ENCODE data around the gene DUOXA1.

The DUOXA1 gene, protein sequence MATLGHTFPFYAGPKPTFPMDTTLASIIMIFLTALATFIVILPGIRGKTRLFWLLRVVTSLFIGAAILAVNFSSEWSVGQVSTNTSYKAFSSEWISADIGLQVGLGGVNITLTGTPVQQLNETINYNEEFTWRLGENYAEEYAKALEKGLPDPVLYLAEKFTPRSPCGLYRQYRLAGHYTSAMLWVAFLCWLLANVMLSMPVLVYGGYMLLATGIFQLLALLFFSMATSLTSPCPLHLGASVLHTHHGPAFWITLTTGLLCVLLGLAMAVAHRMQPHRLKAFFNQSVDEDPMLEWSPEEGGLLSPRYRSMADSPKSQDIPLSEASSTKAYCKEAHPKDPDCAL

DNA sequence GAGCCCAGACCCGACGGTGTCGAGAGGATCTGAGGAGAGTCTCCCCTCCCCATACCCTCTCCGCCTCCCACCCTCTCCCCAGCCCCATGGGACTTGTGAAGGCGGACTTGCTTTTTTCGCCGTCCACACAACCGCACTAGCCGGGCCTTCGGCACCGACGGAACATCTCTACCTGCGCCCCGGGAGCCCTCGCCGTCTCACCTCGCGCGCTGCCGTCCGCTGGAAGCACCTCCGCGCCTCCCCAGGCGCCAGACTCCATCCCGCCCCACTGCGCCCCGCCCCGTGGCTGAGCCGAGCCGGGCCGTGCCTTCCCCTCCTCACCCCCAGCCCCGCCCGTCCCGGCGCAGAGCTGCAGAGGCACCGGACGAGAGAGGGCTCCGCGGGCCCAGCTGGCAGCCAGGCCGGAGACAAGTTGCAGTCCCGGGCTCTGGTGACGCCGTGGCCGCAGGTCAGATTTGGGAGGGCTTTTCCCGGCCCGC lies at the start of gene DUOXA1, which contains the start of gene DUOX1:
Gene DUOXA1 (minus strand): TSS at position 229 of the 479 bp plus-strand sequence. CDS start 6,865 bp downstream, outside the sequence.
Gene DUOX1 (plus strand): TSS at position 344 of the 479 bp plus-strand sequence. CDS start 1,973 bp downstream, outside the sequence.
- no peak for DNase-seq

DNA sequence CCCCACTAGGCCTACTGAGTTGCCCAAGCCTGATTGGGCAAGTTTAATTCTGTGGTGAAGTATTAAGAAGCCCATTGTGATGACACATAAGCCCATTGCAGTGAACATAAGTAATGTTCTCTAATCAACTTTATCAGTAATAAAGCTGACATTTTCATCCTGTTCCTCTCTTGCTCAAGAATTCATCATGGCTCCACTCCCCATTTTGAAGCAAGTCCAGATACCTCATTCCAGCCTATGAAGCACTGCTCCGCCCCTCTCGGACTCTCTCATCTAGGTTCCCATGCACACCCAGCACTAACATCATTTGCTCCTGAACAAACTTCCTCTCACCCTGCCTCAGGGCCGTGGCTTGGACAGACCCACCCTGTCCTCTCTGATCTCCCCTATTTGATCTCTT lies 47.6 kb upstream of the DUOXA1 start:
- no peak for DNase-seq

DNA sequence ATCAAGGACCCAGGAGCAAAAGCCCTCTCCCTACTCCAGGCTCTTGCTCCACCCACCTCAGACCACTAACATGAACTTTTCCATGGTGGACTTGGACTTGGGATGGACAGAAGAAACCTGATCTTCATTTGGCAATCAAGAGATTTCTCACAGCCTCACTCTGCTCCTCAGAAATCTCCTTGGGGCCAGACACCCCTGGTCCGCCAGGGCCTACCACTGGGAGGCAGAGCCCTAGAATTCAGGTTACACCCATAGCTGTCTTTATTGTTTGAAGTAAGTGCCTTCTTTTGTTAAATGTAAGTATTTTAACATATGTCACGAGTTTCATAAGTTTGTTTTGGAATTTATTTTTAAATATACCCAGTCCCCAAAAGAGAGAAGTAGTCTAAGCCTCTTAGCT lies 44.9 kb upstream of the DUOXA1 start:
- no peak for DNase-seq

DNA sequence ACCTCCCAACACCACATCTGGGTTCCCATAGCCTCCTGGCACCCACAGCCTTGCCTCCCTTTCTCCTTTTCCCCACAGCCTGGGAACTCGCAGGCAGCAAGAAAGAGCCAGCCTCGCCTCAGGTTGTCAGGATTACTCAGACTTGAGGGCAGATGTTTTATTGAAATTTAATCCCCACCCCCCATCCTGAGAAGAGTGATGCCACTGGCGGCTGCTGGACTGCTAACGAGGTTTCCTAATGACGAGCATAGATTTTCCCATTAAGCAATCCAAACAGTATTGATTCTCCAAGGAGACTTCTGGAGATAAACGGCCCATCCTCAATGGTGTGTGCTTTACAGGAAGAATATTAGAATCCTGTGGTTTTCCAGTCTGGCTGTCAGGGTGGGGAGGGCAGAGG lies 44.4 kb upstream of the DUOXA1 start:
- DNase-seq, result no peak

DNA sequence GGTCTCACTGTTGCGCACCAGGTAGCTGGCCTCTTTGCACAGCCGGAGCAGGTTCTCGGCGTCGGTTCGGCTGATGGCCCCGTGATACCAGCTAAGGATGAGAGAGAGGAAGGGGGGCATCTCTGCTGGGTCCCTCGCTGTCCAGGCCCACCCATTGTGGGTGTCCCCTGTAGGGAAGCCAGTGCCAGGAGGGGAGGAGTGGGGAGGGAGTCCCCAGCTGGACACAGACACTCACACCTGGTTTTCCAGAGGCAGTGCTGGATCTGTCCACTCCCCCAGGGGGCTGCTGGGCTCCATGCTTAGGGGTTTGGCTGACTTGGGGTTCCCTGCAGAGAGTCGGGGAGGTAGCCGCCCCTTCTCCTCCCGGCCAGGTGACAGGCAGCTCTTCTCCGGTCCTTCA lies 42.2 kb upstream of the DUOXA1 start:
- no peak for DNase-seq

DNA sequence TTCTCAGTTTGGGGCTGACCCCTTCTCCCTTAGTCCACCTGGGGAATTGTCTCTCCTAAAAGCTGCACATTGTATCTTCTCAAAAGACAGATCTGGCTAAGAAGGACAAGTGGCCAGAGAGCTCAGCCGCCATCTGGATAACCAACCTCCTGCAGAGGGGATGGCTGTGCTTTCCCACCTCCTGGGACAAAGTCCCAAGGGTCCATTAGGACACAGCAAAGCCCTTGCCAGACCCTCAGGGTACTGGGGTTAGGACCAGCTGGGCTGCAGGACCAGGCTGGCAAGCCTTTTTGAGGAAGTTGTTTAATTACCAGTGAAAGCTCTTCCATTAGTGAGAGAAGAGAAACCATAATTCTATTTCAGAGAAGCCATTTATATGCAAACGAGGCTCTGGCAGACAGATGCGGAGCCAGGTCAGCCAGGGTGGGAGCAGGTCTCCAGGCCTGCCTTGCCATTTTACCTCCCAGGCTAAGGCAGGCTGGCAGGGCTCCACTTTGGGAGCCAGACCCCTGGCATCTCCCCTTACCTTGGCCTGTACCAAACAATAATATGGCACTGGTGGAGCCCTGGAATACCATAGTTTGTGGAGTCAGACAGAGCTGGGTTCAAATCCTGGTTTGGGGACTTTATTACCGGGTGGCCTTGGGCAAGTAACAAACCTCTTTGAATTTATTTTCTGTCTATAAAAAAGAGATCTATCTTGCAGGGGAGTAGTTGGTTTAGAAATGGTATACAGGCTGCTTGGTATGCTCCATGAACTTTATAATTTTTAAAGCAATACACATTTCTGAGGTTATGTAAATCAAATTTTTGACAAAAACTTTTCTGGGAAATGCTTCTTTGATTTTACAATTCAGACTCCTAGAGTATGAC lies 40.2 kb upstream of the DUOXA1 start:
- peak; percentile 39 for DNase-seq

DNA sequence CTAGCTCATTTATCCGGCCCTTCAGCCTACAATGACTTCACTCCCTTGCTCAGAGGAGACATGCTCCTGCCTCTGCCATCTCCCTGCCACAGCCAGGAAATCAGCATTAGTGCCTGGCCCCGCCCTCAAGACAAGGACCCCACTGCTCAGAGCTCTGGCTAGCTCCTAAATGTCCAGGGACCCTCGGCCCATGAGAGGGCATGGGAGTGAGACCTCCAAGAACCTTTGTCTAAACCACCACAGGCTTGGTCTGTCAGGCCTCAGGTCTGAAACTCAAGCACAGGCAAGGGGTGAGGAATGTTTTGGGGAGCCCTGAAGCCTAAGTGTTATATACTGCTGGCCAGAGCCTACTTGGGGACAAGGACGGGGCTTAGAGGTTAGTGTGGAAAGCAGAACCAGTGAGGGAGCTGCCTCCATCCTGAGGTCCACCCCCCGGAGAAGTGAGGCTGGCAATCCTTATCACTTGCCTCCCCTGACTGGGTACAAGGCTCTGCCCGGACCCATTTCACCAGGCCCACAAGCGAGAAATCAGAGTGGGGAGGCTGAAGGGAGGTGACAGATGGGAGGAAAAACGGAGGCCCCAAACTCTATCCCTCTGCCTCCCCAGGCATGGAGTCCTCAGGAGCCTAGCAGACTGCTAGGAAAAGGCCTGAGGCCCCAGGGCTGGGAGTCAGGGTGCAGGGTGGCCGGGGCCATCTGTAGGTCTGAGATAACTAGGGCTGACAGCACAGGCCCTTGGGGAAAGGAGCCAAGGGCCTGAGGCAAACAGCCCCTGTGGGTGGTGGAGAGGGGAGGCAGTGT lies 39.3 kb upstream of the DUOXA1 start:
- no peak for DNase-seq

DNA sequence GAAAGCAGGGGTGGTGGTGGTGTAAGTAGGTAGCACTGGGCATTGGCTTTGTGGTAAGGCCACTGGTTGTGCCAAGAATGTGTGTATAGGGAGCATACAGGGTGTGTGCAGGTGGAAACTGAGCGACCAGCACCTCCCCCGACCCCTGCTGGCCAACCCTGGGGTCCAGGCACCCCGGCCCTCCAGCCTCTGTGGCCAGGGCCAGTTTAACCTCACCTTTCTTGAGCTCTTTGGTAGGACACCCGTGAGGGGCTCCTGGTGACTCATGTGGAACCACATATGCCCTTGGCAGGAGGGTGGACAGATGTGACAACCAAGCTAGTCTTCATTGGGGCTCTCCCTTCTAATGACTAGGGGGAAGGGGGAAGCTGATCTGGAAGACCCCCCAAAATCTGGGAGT lies 38.6 kb upstream of the DUOXA1 start:
- no peak for DNase-seq

DNA sequence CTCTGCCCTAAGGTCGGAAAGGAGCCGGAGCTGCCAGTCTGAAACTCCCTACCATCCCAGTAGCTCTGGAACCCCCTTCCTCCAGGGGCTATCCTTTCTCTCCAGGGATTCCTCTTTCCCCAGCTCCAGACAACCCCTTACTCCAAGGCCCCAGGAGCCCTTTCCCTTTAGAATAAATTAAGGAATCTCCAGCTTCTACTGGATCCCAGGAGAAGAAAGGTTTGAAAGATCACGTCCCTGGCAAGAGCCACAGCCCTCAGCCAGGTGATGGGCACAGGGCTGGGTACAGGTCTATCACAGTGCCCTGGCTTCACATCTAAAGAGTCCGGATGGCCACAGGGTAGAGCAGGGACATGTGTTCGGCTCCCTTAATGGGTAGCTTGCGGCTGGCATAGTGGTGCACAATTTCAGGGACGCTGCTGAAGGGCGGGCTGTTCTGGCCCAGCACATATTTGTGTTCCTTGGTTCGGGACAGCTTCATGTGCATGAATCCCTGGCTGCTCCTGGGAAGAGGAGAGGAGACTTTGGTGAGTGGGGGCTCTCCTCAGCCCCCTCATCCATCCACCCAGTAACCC lies 38.0 kb upstream of the DUOXA1 start:
- no peak for DNase-seq

DNA sequence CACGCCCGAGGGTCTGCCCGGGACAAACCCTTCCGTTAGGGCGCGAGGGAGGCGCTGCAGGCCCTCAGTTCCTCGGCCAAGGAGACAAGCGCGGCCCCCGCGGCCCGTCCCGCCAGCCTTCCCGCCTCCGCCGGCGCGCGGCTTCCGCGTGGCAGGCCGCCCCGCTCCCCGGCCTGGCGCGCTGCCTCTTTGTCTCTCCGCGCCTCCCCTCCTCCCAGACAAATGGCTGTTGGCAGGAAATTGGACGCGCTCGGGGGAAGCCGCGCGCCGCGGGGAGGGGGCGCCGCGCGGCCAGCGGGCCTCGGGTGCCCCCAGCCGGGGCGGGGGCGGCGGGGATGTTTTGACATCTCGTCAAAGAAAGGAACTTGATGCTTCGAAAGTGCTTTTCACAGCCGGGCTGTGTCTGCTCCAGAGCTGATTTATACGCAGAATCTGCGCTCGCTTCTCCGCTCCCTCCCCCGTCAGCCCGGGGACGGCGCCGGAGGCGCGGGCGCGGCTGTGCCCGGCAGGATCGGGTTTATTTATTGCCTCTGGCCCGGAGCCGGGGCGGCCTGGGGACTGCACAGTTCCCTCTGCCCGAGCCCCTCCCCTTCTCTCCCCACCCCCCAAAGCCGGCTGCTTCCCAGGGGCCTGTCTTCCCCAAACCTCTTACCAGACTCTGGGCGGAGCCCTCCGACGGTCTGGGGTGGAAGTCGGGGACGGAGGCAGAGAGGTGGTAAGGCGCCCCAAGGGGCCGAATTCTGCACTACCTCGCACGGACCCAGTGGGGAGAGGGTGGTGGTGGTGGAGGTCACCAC lies 37.4 kb upstream of the DUOXA1 start:
- DNase-seq, result peak; percentile 56

DNA sequence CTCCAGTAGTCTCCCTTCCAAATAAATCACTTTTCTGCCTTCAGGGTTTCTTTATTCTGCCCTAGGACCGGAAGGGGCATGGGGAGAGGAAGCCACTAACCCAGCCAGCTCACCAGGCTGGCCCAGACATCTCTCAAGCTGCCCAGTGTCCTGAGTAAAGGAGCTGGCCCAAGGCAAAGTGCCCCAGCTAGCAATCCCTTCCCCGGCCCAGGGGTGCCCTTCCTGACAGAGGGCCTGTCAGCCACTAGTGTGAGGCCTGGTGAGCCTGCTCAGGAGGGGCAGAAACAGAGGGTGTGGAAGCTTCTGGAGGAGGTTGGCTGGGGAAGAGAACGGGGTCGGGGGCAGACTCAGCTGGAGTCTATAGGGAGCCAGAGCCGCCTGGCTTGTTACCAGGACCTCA lies 35.9 kb upstream of the DUOXA1 start:
- no peak for DNase-seq

DNA sequence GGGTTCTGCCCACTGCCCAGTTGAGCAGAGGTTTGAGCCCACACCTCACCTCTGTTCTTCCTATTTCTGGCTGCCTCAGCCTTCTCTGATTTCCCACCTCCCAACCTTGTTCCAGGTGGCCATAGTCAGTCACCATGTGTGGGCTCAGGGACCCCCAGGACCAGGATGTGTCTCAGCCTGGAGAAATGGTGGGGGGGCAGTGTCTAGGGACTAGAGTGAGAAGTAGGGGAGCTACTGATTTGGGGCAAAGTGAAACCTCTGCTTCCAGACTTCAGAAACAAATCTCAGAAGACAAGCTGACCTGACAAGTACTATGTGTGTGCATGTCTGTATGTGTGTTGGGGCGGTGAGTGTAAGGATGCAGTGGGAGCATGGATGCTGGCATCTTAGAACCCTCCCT lies 35.2 kb upstream of the DUOXA1 start:
- no peak for DNase-seq

DNA sequence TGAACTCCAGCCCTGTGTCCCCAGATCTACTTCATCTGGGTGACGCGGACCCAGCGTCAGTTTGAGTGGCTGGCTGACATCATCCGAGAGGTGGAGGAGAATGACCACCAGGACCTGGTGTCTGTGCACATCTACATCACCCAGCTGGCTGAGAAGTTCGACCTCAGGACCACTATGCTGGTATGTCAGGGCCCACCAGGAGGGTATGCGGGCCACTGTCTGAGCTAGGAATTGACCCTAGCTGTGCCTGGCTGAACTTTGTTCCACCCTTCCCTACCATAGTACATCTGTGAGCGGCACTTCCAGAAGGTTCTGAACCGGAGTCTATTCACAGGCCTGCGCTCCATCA lies 33.8 kb upstream of the DUOXA1 start:
- DNase-seq, result no peak

DNA sequence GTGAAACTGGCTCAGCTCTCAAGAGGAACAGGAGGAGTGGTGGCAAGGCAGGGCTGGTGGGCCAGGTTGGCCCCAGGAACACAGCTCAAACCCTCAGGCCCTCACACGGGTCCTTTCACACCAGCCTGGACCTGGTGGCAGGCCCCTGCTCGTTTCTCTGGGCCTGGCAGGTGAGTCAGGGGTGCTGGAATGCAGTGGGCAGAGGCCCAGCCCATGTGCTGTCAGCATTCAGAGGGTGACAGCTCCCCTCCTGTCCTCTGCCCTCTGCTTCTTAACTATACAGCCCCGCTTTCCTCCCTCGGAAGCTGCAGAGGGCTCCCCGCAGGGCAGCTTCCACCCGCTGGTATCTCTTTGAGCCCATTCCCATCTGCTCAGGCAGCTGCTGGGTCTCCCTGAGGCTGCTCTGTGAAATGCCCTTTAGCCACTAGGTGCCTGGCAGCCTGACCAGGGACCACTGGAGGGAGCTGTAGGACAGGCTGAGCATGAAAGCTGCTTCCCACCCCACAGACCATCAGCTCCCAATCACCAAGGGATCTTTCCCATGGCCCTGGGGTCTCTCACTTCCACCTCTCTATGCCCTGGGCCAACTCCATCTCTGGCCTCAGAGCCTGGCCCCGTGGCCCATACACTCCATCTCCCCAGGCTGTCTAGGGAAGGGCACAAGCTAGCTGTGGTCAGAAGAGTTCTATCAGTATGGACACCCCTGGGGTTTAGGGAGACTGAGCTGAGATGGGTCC lies 33.3 kb upstream of the DUOXA1 start:
- DNase-seq, result peak; percentile 43

DNA sequence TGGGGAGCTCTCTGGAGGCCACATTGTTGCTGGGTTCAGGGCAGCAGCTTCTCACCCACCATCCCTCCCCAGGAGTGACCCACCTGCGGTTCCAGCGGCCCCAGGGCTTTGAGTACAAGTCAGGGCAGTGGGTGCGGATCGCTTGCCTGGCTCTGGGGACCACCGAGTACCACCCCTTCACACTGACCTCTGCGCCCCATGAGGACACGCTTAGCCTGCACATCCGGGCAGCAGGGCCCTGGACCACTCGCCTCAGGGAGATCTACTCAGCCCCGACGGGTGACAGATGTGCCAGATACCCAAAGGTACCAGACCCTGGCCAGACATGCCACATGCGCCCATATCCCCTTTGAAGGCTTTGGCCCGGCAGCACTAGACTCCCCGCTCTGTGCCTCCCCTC lies 32.0 kb upstream of the DUOXA1 start:
- DNase-seq, result no peak

DNA sequence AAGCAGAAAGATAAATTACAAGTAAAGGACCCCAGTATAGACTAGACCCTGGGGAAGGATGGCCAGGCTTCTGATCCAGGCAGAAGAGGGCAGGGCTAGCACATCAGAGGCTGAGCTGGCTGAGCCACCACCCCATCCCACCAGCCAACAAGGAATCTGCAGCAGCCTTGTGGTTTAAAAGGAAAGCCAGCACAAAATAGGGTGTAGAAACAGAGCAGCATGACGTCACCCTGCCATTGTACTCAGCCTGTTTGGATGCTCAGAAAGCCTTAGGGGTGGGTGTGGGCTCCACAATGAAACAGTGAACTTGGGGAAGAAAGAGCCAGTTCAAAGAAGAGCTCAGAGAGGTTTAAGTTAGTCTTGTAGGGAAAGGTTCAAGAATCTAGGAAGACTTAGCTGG lies 28.3 kb upstream of the DUOXA1 start:
- DNase-seq, result no peak

DNA sequence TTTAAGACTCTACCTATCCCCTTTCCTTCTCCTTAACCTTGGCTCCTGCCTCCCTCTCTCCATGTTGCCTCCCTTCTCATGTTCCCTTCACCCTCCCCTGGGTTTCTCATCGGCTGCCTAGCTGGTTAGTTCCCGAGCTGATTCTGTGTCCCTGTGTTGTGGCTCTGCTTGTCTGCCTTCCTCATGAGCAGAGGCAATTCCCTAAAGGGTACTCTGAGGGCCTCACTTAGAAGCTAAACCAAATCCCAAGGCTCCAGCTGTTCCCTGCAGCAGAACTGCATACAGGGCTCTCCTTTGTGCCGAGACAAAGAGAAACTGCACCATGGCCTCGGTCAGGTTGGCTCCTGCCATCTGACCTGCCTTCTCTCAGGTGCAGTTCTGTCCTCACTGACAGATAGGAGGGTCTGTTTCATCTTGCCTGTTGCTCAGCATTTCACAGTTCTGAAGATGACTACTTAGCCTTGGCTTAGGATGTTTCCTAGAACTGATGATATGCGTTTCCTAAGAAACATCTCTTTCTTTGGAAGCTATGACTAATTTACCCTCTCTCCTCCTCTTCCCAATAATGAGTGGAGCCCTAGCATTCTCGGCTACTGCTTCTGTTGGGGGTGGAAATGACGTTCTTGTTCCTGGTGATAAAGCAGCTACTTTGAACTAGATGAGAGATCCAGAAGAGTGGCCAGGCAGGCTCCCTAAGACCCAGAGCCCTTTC lies 27.2 kb upstream of the DUOXA1 start:
- DNase-seq, result no peak

DNA sequence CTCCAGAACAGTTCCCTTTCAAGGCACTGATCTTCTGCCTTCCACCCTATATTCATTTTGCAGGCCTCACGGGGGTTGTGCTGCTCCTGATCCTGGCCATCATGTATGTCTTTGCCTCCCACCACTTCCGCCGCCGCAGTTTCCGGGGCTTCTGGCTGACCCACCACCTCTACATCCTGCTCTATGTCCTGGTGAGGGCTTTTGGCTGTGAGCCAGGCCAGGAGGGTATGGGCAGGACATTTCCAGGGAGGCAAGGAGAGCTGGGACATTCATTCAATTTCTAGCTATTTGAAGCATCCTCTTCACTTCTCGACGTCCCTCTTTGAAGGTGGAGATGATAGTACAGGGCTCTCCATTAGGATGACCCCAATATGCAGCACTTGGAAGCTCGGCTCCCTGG lies 26.1 kb upstream of the DUOXA1 start:
- DNase-seq, result no peak

DNA sequence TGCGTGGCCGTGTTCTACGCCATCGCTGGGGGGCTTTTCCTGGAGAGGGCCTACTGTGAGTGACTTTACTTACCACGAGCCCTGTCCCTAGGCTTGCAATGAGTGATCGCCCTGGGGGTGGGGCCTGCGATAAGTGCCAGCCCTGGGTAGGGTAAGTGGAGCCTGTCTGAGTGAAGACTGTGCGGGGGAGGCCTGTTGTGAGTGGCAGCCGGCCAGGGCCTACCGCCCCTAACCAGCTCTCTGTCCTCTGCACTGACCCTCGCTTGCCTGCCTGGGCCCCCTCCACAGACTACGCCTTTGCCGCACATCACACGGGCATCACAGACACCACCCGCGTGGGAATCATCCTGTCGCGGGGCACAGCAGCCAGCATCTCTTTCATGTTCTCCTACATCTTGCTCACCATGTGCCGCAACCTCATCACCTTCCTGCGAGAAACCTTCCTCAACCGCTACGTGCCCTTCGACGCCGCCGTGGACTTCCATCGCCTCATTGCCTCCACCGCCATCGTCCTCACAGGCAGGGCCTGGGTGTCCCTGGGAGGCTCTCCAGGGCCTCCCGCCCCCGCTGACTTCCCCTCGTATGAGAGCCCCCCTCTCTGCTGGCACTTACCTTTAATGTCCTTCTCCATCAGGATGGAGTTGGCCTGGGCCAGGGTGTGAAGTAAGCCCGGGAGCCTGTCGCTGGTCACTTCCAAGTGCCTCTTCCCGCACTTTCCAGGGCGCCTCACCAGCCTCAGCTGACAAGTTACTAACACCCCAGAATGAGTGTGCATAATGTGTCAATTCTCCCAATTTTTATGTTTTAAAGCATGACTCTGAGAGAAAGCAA lies 22.5 kb upstream of the DUOXA1 start:
- no peak for DNase-seq

DNA sequence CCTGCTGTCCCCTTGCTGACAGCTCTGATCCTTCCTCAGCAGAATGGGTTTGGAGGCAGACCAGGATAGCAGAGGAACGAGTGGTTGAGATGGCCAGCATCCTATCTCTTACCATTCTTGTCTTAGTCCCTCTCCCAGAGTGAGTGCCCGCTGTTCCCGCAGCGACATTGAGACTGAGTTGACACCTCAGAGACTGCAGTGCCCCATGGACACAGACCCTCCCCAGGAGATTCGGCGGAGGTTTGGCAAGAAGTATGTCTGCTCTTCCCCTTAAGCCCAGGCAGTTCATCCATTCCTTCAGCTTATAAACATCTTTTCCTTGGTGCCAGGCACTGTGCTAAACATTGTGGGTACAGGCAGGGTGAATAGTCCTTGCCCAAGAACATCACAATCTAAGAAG lies 21.3 kb upstream of the DUOXA1 start:
- no peak for DNase-seq

Data from NCI-H526 treated with DMSO at 0.1 percent for 48 hours (cell line).